ENCODE measurements around the gene CD7.

CD7 gene

DNA sequence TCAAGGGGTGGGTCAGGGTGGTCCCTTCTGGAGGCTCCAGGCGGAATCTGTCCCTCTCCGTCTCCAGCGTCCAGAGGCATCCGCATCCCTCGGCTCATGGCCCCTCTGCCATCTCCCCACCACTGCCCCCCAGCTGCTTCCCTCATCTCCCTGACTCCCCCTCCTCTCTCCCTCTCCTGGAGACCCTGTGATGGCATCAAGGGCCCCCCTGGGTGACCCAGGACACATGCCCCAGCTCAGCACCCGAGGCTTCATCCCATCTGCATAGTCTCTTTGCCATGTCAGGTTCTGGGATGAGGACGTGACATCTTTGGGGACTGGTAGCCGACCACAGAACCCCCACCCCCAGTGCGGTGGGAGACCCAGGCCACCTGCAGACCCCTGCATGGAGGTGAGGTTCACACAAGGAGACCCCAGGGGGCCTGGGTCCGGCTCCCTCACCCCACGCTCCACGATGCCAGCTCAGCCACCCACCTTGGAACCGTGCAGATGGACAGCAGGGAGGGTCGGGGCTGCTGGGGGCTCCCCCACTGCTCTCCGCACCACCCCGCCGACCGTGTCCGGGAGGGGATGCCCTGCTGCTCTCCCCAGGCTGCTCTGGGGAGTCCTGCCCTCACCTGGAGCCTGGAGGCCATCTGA, 12.4 kb upstream of the CD7 start:
- no peak for DNase-seq (ENCODE audit: extremely low read depth in 1 of 2, low read depth in 1 of 2)

DNA sequence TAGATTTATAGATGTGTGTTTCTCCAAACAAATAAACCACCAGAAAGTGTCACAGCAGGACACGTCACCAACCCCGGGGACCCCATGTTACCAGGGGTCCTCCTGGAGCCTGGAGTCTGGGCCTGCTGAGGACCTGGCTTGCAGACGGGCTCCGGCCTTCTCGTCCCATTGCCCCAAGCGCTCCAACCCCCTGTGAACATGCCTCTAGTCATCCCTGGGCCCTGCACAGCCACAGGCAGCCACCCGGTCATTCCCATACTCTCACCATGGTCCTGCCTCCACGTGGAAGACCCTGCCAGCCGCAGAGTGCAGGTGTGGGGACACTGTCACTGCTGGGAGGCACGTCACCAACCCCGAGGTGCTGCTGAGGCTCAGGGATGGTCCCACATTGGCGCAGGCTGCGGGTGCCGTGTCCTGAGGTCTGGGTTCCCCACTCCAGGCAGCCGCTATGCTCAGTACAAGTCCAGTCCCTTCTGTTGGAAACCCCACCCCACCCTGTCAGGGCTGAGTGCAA, 11.6 kb upstream of the CD7 start:
- no peak for DNase-seq (ENCODE audit: extremely low read depth in 1 of 2, low read depth in 1 of 2)

DNA sequence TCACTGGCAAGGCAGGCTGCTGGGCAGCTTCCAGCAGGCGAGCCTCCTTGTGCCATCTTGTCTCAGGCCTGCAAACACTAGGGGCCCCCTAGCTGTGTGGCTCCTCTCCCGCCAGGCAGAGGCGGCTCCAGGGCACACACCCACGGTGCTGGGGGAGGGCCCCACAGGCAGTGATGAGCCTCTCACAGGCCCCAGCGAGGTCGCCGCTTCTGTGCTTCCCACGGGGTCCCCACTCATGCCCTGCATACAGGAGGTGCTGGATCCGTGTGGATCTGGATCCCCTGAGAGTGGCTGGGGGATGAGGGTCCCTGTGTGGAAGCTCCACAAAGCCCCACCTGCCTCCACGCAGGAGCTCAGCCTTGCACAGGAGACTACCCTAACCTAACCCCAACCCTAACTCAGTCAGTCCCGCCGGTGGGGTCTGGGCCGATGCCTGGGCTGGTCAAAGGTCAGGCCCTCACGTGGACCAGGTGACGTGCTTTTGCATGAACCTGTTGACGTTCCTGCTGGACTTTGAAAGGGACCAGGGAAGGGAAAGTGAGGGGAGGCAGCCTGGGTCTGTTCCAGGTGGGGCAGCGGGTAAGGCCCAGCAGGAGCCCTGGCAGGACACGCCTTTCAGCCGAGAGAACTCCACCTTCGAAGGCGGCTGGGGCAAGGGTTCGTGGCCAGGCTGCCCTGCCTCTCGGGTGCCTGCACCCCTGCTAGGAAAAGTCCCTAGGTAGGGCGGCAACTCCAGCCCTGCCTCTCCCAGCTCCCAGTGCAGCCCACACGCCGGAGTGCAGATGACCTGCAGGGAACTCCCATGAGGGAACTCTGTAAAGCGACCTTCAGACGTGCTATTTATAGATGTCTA, 11.0 kb upstream of the CD7 start:
- DNase-seq (ENCODE audit: extremely low read depth in 1 of 2, low read depth in 1 of 2), result no peak

DNA sequence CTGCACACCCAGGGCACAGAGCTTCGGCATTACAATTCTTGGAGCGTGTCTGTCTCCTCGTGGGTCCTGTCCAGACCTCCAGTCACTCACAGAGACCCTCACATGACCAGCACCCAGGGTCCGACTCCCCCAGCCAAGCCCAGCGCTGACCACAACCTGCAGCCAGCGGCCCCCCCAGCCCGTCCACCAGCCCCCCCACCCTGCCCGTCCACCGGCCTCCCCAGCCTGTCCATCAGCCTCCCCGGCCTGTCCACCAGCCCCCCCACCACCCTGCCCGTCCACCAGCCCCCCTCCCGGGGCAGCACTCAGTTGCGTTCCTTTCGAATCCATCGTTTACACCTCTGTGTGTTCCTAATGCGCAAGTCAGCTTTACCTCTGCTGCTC, 10.3 kb upstream of the CD7 start:
- DNase-seq (ENCODE audit: extremely low read depth in 1 of 2, low read depth in 1 of 2), result no peak

DNA sequence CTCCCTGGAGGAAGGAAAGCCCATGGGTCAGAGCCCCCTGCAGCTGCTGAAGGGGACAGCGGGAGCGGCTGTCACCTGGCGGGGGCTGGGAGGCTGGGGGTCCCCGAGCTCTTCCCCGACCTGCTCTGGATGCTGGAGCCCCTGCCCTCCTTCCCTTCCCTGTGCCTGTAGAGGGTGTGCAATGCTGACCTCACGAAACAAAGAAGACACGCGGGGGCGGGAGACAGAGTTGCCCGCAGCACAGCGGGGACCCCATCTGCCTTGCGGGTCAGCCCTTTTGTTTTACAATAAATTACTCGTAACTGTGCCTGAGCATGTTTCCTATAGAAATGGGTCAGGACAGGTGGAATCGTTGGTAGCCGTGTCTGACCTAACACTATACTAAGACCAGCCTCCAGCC, 9.9 kb upstream of the CD7 start:
- no peak for DNase-seq (ENCODE audit: extremely low read depth in 1 of 2, low read depth in 1 of 2)

DNA sequence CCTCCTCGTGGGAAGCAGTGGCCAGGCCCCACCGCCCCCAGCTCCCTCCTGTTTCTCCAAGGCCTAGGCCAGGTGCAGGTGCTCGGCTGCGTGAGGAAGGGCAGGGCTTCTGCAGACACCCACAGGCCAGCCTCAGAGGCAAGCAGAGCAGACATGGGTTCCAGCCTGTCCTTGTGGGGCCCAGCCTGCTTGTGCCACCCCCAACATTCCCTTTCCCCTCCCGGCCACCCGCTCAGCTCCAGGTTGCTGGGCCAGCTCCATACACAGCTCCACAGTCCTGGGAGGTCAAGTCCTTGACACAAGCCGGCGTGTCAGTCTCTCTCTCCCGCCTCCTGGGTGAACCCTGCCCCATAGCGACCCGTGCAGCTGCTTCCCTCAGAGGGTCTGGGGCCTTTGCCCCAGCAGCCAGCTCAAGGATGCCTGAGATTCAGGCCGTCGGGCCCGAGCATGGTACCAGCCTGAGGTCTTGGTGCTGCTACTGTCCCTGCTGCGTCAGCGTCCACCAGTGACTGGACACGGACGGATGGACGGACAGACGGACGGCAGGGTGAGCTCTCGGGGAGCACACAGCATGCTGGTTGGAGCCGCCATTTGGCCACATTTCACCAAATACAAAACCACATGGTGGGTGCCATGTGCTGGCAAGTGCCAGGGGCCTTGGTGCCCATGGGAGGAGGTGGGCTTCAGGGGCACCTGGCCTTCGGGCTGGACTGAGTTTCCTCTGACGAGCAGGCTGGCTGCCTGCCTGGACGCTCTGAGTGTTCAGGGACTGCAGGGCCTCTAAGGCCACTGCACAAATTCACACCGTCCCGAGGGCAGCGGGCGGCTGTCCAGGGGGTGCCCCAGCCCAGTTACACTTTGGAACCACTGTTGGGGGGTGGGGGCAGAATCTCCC, 8.1 kb upstream of the CD7 start:
- no peak for DNase-seq (ENCODE audit: extremely low read depth in 1 of 2, low read depth in 1 of 2)

DNA sequence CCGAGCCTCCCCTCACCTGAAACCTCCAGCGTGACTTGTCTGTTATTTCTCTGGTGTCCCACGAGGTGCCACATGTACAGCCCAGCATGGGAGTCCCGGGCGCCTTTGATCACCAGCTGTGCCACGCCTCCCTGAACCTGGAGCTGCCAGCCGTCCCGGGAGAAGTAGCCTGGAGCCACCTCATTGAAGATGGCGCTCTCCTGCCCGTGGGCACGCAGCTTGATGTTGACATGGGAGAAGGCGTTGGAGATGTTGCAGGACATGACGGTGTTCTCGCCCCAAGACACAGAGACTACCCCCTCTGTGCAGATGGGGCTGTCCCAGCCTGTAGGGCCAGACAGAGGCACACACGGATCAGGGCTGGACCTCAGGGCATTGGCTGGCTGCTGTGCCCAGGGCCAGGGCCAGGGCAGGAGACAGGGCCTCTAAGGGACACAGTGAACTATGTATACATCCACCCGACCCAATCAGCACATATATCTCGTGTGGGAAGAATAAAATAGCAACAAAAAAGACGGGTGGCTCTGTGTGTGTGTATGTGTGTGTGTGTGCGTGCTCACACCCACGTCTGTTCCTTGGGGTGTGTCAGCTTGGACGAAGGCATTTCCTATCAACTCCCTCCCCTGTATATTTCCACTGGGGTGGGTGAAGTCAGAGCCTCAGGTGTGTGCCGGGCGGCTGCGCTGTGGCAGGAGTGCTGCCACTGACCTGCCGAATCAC, 7.3 kb upstream of the CD7 start:
- no peak for DNase-seq (ENCODE audit: extremely low read depth in 1 of 2, low read depth in 1 of 2)

DNA sequence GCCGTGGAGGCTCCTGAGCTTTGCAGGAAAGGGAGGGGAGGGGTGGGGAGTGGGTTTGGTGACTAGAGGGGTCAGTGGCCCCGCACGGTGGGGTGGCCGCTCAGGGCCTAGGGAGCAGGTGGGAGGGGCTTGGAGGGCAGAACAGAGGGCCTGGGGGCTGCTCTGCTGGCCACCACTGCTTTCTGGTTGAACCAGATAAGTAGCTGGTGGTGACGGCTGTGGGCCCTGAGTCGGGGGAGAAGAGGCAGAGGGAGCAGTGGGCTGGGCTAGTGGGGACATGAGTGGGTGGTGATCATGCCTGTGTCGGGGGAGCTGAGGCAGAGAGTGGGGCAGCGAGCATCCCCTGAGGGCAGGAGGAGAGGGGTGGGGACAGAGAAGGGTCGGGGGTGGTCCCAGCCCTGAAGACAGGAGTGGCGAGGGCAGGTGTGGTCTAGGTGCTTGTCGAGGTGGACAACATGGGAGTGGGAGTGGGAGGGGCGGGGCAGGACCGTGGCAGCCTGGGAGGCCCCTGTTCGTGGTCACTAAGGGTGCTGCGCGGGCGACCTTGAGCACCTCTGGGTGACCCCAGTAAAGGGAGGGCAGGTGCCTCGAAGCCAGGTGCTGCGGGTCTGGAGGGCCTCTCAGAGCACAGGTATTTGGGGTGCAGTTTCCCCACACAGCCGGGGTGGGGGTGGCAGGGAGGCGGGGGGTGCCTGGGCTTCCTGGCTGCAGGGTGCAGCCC, 6.3 kb upstream of the CD7 start:
- no peak for DNase-seq (ENCODE audit: extremely low read depth in 1 of 2, low read depth in 1 of 2)

DNA sequence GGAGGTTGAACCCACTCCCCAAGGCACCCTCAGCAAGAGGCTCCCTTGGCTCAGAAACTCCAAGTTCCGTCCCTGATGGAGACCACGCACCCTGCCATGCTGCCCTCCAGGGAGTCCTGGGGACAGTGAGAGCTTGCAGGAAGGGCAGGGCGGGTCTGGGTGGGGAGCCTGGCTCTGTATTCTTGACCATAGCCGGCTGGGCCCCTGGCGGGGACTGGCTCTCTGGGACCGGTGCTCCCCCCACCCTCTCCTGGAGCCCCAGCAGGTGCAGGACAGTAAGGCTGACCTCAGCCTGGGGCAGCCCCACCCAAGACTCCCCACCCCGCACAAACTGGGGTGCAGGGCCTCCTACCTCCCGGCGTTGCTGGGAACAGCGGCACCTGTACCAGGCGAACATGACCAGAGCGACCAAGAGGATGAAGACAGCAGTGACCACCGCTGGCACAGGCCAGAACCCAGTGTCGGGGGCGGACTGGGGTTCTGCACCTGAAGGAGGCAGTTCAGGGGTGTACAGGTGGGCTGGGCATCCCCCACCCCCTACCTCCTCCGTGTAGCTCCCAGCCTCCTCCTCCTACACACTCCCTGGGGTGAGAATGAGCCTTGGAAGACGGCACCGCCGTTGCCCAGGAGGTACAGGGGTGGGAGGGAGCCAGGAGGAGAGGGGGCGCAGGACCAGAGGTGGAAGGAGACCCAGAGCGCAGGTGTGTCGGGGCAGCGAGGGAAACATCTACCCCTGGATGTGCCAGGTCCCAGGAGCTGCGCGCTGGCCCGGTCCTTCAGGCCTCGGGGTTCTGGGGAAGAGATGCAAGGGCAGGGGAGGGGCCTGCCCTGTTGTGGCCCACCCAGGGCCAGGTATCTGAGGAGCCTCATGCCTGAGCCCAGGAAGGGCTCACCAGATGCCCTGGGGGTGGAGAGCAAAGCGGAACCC, 5.4 kb upstream of the CD7 start:
- DNase-seq (ENCODE audit: extremely low read depth in 1 of 2, low read depth in 1 of 2), result no peak

DNA sequence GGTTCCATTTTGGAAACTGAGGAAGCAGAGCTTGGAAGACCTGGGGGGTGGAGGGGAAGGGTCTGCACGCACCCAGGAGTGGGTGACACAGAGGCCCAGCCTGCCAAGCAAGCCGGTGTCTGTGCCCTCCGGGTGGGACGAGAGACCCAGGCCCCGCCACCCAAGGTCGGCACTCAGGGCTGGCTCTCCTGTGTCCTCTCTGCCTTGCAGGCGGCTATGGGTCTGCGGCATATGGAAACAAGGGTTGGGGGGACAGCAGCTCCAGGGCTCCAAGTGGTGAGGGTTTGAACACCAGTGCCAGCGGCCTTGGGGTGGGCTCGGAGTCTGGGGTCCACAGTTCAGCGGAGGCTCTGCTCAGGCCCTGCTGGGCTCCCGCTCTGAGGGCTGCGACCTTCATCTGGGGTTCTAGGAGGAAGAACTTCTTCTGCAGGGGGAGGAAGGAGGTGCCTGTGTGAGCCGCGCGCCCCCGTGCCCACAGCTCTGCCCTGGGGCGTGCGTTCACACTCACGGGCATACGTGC, 4.6 kb upstream of the CD7 start:
- DNase-seq (ENCODE audit: extremely low read depth in 1 of 2, low read depth in 1 of 2), result no peak

DNA sequence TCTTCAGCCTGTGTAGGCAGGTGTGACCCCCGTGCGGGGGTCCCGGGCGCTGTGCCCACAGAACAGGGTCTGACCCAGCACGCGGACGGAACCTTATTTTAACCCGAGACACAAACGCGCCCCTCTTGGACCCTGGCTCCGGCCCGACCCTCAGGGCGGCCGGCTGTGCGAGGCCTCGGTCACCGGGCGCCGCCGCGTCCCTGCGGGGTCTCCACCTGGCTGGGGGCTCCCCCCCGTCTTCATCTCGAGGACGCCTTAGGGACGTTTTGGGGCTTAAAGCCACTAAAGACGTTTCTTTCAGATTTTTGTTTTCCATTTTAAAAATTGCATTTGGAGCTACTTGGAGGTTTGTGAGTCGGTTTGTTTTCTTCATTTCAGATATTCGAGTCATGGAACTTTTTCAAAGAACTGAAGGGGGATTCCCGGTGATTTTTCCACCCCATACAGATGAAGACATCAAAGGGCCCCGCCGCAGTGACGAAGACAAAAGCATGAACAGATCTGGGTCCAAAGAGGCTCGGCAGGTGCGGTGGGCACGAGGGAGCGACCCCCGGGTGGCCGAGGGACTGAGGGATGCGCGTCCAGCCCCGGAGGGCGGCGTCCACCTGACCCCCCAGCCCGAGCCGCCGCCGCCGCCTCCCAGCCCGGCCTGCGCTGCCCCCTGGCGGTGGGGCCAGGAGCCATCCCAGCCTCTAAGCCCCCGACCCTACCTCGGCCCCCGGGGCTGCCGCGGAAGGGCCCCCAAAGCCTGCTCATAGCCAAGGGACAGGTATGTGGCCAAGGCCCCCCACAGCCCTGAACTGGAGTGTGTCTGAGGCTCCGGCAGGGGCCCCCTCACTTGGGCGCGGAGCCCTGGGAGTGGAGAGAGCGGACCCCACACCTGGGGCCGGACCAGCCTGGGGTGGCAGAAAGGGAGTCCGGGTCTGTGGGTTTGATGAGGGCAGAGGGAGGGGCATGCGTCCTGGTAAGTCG, 3.8 kb upstream of the CD7 start:
- DNase-seq (ENCODE audit: extremely low read depth in 1 of 2, low read depth in 1 of 2), result peak in 1 of 2 donors; percentile 79

DNA sequence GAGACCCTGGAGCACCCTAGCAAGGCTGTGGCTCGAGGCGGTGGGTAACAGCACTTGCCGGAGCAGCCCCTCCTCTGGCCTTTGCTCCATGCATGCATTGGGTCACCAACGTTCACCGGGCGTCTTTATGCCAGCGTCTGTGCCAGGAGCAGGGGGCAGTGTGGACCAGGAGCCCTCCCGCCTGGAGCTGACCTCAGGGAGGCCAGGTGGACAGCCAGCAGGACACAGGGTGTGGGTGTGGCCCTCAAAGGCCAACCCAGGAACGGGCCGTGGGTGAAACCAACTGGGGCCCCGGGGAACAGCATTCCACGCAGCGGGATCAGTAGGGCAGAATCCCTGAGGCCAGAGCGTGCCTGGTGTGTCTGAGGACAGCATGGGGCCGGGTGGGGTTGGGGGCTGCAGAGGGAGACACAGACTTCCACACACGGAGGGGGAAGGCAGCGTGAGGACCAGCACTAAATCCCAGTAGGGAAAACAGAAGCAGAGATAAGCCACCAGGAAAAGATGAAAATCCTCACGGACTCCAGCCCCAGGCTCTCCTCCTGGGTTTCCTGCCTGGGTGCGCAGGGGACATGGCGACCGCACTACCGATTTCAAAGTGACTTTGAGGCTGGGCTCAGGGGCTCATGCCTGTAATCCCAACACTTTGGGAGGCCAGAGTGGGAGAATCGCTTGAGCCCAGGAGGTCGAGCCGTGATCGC, 2.9 kb upstream of the CD7 start:
- DNase-seq (ENCODE audit: extremely low read depth in 1 of 2, low read depth in 1 of 2), result no peak

DNA sequence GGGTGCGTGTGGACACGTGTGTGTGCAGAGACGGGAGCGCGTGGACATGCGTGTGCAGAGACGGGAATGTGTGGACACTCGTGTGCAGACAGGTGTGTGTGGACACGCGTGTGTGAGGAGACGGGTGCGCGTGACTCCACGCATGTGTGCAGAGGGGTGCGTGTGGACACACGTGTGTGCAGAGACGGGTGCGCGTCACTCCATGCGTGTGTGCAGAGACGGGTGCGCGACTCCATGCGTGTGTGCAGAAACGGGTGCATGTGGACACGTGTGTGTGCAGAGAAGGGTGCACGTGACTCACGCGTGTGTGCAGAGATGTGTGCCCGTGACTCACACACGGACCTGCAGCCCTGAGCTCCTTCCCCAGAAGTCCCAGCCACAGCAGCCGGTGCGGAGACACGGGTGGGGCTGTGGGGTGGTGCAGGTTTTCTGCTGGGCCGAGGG, 2.2 kb upstream of the CD7 start:
- no peak for DNase-seq (ENCODE audit: extremely low read depth in 1 of 2, low read depth in 1 of 2)

DNA sequence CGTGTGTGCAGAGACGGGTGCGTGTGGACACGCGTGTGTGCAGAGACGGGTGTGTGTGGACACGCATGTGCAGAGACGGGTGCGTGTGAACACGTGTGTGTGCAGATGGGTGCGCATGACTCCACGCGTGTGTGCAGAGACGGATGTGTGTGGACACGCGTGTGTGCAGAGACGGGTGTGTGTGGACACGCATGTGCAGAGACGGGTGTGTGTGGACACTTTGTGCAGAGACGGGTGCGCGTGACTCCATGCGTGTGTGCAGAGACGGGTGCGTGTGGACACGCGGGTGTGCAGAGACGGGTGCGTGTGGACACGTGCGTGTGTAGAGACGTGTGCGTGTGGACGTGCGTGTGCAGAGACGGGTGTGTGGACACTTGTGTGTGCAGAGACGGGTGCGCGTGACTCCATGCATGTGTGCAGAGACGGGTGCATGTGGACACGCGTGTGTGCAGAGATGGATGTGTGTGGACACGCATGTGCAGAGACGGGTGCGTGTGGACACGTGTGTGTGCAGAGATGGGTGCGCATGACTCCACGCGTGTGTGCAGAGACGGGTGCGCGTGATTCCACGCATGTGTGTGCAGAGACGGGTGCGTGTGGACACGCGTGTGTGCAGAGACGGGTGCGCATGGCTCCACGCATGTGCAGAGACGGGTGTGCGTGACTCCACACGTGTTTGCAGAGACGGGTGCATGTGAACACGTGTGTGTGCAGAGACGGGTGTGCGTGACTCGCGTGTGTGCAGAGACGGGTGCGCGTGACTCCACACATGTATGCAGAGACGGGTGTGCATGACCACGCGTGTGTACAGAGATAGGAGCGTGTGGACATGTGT, 1.6 kb upstream of the CD7 start:
- no peak for DNase-seq (ENCODE audit: extremely low read depth in 1 of 2, low read depth in 1 of 2)

DNA sequence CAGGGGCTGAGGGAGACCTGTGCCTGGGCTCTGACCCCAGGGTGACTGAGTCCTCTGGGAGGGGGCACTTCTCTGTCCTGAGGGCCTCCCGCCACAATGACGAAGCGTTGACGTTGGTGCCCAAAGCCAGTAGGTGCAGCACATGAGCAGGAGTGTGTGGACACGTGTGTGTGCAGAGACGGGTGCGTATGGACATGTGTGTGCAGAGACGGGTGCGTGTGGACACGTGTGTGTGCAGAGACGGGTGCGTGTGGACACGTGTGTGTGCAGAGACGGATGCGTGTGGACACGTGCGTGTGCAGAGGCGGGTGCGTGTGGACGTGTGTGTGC, 726 bp upstream of the CD7 start:
- no peak for DNase-seq (ENCODE audit: extremely low read depth in 1 of 2, low read depth in 1 of 2)

All from stimulated activated CD8-positive, alpha-beta memory T cell treated with anti-CD3 and anti-CD28 coated beads, Interleukin-7, amount 100 ng/mL, for 48 hours (primary cell).